K562 (cell line): ENCODE data around the gene FOXO4. TPM values are rescaled to one million over a fixed set of nuclear protein-coding genes. Genes with fewer than 3 reads are reported as not detected.

ENCODE experiments used
- BCOR ChIP-seq: fragments of 450-650 bp; IDR thresholded peaks from 2 replicates; pipeline ENCODE4 v1.6.1; 2016
- CBX2 ChIP-seq: fragments of 200-600 bp; sonication (generic); IDR thresholded peaks from one replicate; pipeline ENCODE4 v1.6.1; 2012; ENCODE audit warnings: mild to moderate bottlenecking, low read length, inconsistent platforms; ENCODE audit not compliant: insufficient read depth, poor library complexity, severe bottlenecking
- EHMT2 ChIP-seq: fragments of 450-650 bp; IDR thresholded peaks from 2 replicates; pipeline ENCODE4 v1.6.1; 2018; ENCODE audit warnings: antibody characterized with exemption
- EP300 ChIP-seq: IDR thresholded peaks from 2 replicates; pipeline ENCODE4 v1.6.1; 2012; ENCODE audit warnings: low read length, improper control_type of control experiment
- GTF2F1 ChIP-seq: IDR thresholded peaks from 2 replicates; pipeline ENCODE4 v1.6.1; 2011; ENCODE audit warnings: low read depth, low read length, improper control_type of control experiment
- HDAC2 ChIP-seq: fragments of 450-650 bp; IDR thresholded peaks from 2 replicates; pipeline ENCODE4 v1.6.1; 2016; ENCODE audit warnings: mild to moderate bottlenecking
- HOMEZ ChIP-seq: fragments of 250-450 bp; sonication (Bioruptor Pico); IDR thresholded peaks from 2 replicates; pipeline ENCODE4 v1.4.0; 2020; ENCODE audit warnings: mild to moderate bottlenecking, moderate library complexity
- KDM2B ChIP-seq: fragments of 250-450 bp; sonication (Bioruptor Pico); IDR thresholded peaks from 2 replicates; pipeline ENCODE4 v1.8.0; 2021; ENCODE audit warnings: mild to moderate bottlenecking, moderate library complexity
- MAFG ChIP-seq: fragments of 450-650 bp; conservative IDR thresholded peaks from 2 replicates; pipeline ENCODE4 v1.6.1; 2016; ENCODE audit warnings: missing genetic modification characterization, missing compliant biosample characterization
- NCOA1 ChIP-seq: fragments of 450-650 bp; IDR thresholded peaks from 2 replicates; pipeline ENCODE4 v1.6.1; 2016; ENCODE audit warnings: low read depth
- NCOR1 ChIP-seq: fragments of 450-650 bp; IDR thresholded peaks from 2 replicates; pipeline ENCODE4 v1.6.1; 2016; ENCODE audit warnings: mild to moderate bottlenecking, moderate library complexity
- SOX6 ChIP-seq: fragments of 450-650 bp; IDR thresholded peaks from 2 replicates; pipeline ENCODE4 v1.6.1; 2014; ENCODE audit warnings: mild to moderate bottlenecking
- TAL1 ChIP-seq: fragments of 450-650 bp; IDR thresholded peaks from 2 replicates; pipeline ENCODE4 v1.6.1; 2016; ENCODE audit warnings: mild to moderate bottlenecking
- TBL1XR1 ChIP-seq, 2 experiments: IDR thresholded peaks; 2 replicates each; pipeline ENCODE4 v1.6.1; 2012; ENCODE audit warnings: improper control_type of control experiment in 2 of 2, low read length in 2 of 2, mild to moderate bottlenecking in 1 of 2
- TCF3 ChIP-seq: sonication (generic); formaldehyde crosslinking; IDR thresholded peaks from 2 replicates; pipeline ENCODE4 v1.4.0; 2020; ENCODE audit warnings: mild to moderate bottlenecking, missing genetic modification reagents
- ZBTB11 ChIP-seq, 3 experiments: fragments of 200-800 bp in 1 of 3; fragments of 250-450 bp in 1 of 3; fragments of 450-650 bp in 1 of 3; sonication (Bioruptor Pico) in 1 of 3; sonication (Bioruptor generic) in 1 of 3; formaldehyde crosslinking in 1 of 3; IDR thresholded peaks; 2 replicates each; pipeline versions ENCODE4 v1.6.1 to v1.8.0; 2016 to 2022; ENCODE audit warnings: mild to moderate bottlenecking in 2 of 3, missing genetic modification characterization in 2 of 3, missing compliant biosample characterization in 1 of 3, moderate library complexity in 1 of 3
- ZBTB12 ChIP-seq: fragments of 250-450 bp; sonication (Bioruptor Pico); IDR thresholded peaks from 2 replicates; pipeline ENCODE4 v1.4.0; 2020
- ZNF79 ChIP-seq: fragments of 250-450 bp; sonication (Bioruptor Pico); IDR thresholded peaks from 2 replicates; pipeline ENCODE4 v1.4.0; 2020; ENCODE audit warnings: low read depth, mild to moderate bottlenecking, moderate library complexity
- polyA plus RNA-seq, 8 experiments: library from polyadenylated mRNA; depleted of rRNA in 4 of 8; stranded (reverse) in 5 of 8; unstranded in 3 of 8; fragments of >200 nt; fragmentation: Nextera tagmentation in 2 of 8; fragmentation: Illumina TruSeq in 1 of 8; extraction: Ambion mirVana in 2 of 8; extraction: Trizol in 1 of 8; gene quantifications; 2 replicates each; pipeline versions ENCODE4 v1.2.1 to v1.2.3, GENCODE V29; 2011 to 2014; ENCODE audit warnings: inconsistent platforms in 1 of 8, missing spikeins in 1 of 8
- total RNA-seq, 7 experiments: library from RNA; depleted of rRNA in 6 of 7; stranded (reverse); fragments of >200 nt in 6 of 7; fragmentation: Illumina TruSeq in 2 of 7; extraction: Trizol in 2 of 7; gene quantifications; 2 replicates each; pipeline versions ENCODE4 v1.2.1 to v1.2.3, GENCODE V29; 2011 to 2021; ENCODE audit warnings: low replicate concordance in 1 of 7
- TF ChIP-seq, protein P1 (sequence below): sonication (generic); formaldehyde crosslinking; IDR thresholded peaks from 2 replicates; pipeline ENCODE4 v1.8.0; 2022; ENCODE audit warnings: mild to moderate bottlenecking, missing genetic modification reagents, borderline replicate concordance
- TF ChIP-seq, protein P2 (sequence below), 2 experiments: fragments of 450-650 bp; conservative IDR thresholded peaks; 2 replicates each; pipeline ENCODE4 v1.6.1; 2017; ENCODE audit warnings: mild to moderate bottlenecking in 2 of 2, moderate library complexity in 2 of 2

The FOXO4 gene
- total and polyA plus RNA-seq, 9 of the 15 experiments (the other 6 are each of a cell fraction or from before 2014, with no cell fraction given): 0.13 to 26.6 (median 8.5) TPM

- TF ChIP-seq GTF2F1 (no peak), SOX6 (peak; percentile 71), ZNF79 (CRISPR knock-in tag) (no peak), ZBTB12 (no peak), TCF3 (CRISPR knock-in tag) (peak; percentile 97), NCOR1 (peak; percentile 93), MAFG (no peak), NCOA1 (peak; percentile 48; the same call in 1 of the 2 replicates), KDM2B (no peak), ZBTB11 (CRISPR knock-in tag; IDR thresholded peaks at IDR 0.05) (peak in 1 of 3 experiments; percentile 45; a peak in 1 of 6 replicates), EP300 (peak; percentile 82), EHMT2 (peak; percentile 87), BCOR (peak; percentile 64), CBX2 (no peak), HDAC2 (0 out of 2 replicates have a peak, but pooled peaks have one; percentile 41), HOMEZ (CRISPR knock-in tag) (no peak), TAL1 (peak; percentile 96), TBL1XR1 (IDR thresholded peaks at IDR 0.05; ENCODE audit: low read length in 2 of 2) (peak; percentile 44 to 79; a peak in 1 of 4 replicates)
- TF ChIP-seq, protein P1, sequence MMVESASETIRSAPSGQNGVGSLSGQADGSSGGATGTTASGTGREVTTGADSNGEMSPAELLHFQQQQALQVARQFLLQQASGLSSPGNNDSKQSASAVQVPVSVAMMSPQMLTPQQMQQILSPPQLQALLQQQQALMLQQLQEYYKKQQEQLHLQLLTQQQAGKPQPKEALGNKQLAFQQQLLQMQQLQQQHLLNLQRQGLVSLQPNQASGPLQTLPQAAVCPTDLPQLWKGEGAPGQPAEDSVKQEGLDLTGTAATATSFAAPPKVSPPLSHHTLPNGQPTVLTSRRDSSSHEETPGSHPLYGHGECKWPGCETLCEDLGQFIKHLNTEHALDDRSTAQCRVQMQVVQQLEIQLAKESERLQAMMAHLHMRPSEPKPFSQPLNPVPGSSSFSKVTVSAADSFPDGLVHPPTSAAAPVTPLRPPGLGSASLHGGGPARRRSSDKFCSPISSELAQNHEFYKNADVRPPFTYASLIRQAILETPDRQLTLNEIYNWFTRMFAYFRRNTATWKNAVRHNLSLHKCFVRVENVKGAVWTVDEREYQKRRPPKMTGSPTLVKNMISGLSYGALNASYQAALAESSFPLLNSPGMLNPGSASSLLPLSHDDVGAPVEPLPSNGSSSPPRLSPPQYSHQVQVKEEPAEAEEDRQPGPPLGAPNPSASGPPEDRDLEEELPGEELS (CRISPR knock-in tag): no peak
- TF ChIP-seq, protein P2, sequence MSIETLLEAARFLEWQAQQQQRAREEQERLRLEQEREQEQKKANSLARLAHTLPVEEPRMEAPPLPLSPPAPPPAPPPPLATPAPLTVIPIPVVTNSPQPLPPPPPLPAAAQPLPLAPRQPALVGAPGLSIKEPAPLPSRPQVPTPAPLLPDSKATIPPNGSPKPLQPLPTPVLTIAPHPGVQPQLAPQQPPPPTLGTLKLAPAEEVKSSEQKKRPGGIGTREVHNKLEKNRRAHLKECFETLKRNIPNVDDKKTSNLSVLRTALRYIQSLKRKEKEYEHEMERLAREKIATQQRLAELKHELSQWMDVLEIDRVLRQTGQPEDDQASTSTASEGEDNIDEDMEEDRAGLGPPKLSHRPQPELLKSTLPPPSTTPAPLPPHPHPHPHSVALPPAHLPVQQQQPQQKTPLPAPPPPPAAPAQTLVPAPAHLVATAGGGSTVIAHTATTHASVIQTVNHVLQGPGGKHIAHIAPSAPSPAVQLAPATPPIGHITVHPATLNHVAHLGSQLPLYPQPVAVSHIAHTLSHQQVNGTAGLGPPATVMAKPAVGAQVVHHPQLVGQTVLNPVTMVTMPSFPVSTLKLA (conservative IDR thresholded peaks at IDR 0.05): peak; percentile 44 to 72
Measured at GRCh38 chrX:71131510-71131909, 35.9 kb downstream of the FOXO4 start (continued).
